Measurements from ENCODE around the gene OCSTAMP.

The OCSTAMP gene

GRCh38 chr20:46512943-46513844 lies 37.3 kb downstream of the OCSTAMP start, which contains the start of gene ZNF334:
Gene ZNF334, minus strand, starts transcription at chr20:46513559. Its CDS starts 1,457 bp downstream, at chr20:46512102.
- ATAC-seq (ENCODE audit: low read depth) (peak; percentile 85), DNase-seq (ENCODE audit: low spot score) (peak; percentile 86)
- H3K27me3 ChIP-seq (ENCODE audit: insufficient read depth, poor library complexity, severe bottlenecking), result no peaks in the 10 kb centered on the region
- H3K27ac ChIP-seq (ENCODE audit: poor library complexity, severe bottlenecking), result peak within 1 kb of the TSS; percentile 28
- peak within 1 kb of the TSS; percentile 50 for H3K4me3 ChIP-seq (ENCODE audit: severe bottlenecking)
- no peaks in the 10 kb centered on the region for H3K36me3 ChIP-seq (ENCODE audit: low read depth)
- H3K4me1 ChIP-seq (ENCODE audit: insufficient read depth, poor library complexity, severe bottlenecking), result peaks cover 6% of the 10 kb centered on the region
- no peak for TF ChIP-seq CTCF (IDR thresholded peaks at IDR 0.05; ENCODE audit: poor library complexity, severe bottlenecking)
- no peaks in the 10 kb centered on the region for H3K9me3 ChIP-seq (ENCODE audit: severe bottlenecking)

- no peaks in the 10 kb centered on the region for H3K27me3 ChIP-seq (ENCODE audit: insufficient read depth, poor library complexity, severe bottlenecking)
- no peak overlapping the region for H3K27ac ChIP-seq (ENCODE audit: poor library complexity, severe bottlenecking)
- peaks cover 2% of the 10 kb centered on the region for H3K9me3 ChIP-seq (ENCODE audit: severe bottlenecking)
- ATAC-seq (ENCODE audit: low read depth) (no peak), DNase-seq (ENCODE audit: low spot score) (no peak)
- peaks cover 6% of the 10 kb centered on the region for H3K4me1 ChIP-seq (ENCODE audit: insufficient read depth, poor library complexity, severe bottlenecking)
- H3K4me3 ChIP-seq (ENCODE audit: severe bottlenecking), result no peak overlapping the region
- no peak for TF ChIP-seq CTCF (IDR thresholded peaks at IDR 0.05; ENCODE audit: poor library complexity, severe bottlenecking)
- peaks cover 4% of the 10 kb centered on the region; the same call in 1 of the 2 replicates for H3K36me3 ChIP-seq (ENCODE audit: low read depth)
Measured at GRCh38 chr20:46509523-46509922, 40.9 kb downstream of the OCSTAMP start.

- Histone ChIP-seq H3K36me3 (ENCODE audit: low read depth) (peaks cover 20% of the 10 kb centered on the region), H3K9me3 (ENCODE audit: severe bottlenecking) (peaks cover 12% of the 10 kb centered on the region), H3K27me3 (ENCODE audit: insufficient read depth, poor library complexity, severe bottlenecking) (no peaks in the 10 kb centered on the region), H3K27ac (ENCODE audit: poor library complexity, severe bottlenecking) (no peak overlapping the region), H3K4me3 (ENCODE audit: severe bottlenecking) (no peak overlapping the region), H3K4me1 (ENCODE audit: insufficient read depth, poor library complexity, severe bottlenecking) (no peaks in the 10 kb centered on the region)
- no peak for ATAC-seq (ENCODE audit: low read depth)
- no peak for DNase-seq (ENCODE audit: low spot score)
- TF ChIP-seq CTCF (IDR thresholded peaks at IDR 0.05; ENCODE audit: poor library complexity, severe bottlenecking), result no peak
Measured at GRCh38 chr20:46507760-46508407, 42.6 kb downstream of the OCSTAMP start.

- ATAC-seq (ENCODE audit: low read depth) (no peak), DNase-seq (ENCODE audit: low spot score) (no peak)
- H3K4me3 ChIP-seq (ENCODE audit: severe bottlenecking), result no peak overlapping the region
- H3K4me1 ChIP-seq (ENCODE audit: insufficient read depth, poor library complexity, severe bottlenecking), result no peaks in the 10 kb centered on the region
- no peak overlapping the region for H3K27ac ChIP-seq (ENCODE audit: poor library complexity, severe bottlenecking)
- no peak for TF ChIP-seq CTCF (IDR thresholded peaks at IDR 0.05; ENCODE audit: poor library complexity, severe bottlenecking)
- H3K27me3 ChIP-seq (ENCODE audit: insufficient read depth, poor library complexity, severe bottlenecking), result no peaks in the 10 kb centered on the region
- peaks cover 36% of the 10 kb centered on the region for H3K9me3 ChIP-seq (ENCODE audit: severe bottlenecking)
- H3K36me3 ChIP-seq (ENCODE audit: low read depth), result peaks cover 30% of the 10 kb centered on the region
Measured at GRCh38 chr20:46505506-46505905, 44.9 kb downstream of the OCSTAMP start.

All from RWPE2 (cell line).